ENCODE measurements around the gene SSU72. TPM values are rescaled to one million over a fixed set of nuclear protein-coding genes. Genes with fewer than 3 reads are reported as not detected.
"Not testable (repeated sequence)": the region's sequence is repeated elsewhere in the genome, so short reads cannot be mapped to it uniquely, and the experiment has no call there.

SSU72 gene
- total RNA-seq, 1 donor from 2014 or later = 118 TPM

DNA sequence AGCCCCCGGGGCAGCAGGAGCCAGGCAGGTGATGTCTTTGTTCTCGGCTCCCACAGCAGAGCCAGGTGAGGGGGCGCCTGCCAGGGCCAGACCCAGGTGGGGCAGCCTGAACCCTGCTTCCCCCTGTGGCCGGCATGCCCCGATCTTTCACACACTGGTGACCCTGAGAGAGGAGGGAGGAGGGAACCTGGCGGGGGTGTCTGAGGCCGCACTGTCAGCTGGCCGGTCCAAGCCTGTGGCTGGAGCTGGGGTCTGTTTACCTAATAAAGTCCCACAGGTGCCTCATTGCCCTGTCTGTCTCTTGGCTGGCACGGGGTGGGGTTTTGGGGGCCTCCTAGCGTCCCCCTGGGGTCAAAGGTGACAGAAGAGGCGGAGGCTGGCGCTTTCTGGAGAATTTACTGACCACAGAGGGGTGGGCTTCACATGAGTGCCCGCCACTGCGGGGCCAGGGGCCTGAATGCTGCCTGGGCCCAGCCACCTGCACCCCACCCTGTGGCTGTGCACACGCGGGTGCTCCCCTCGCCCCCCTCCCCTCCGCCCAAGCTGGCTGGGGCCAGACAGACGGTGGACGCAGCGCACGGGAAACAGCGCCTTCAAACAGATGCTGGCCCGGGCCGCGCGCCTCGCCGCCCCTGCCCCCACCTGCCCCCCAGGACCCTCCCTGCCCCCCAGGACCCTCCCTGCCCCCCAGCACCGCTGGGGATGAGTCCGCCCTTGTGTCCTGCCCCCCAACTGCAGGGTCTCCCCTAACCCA lies 40.1 kb downstream of the SSU72 start:
- TF ChIP-seq, protein P1, sequence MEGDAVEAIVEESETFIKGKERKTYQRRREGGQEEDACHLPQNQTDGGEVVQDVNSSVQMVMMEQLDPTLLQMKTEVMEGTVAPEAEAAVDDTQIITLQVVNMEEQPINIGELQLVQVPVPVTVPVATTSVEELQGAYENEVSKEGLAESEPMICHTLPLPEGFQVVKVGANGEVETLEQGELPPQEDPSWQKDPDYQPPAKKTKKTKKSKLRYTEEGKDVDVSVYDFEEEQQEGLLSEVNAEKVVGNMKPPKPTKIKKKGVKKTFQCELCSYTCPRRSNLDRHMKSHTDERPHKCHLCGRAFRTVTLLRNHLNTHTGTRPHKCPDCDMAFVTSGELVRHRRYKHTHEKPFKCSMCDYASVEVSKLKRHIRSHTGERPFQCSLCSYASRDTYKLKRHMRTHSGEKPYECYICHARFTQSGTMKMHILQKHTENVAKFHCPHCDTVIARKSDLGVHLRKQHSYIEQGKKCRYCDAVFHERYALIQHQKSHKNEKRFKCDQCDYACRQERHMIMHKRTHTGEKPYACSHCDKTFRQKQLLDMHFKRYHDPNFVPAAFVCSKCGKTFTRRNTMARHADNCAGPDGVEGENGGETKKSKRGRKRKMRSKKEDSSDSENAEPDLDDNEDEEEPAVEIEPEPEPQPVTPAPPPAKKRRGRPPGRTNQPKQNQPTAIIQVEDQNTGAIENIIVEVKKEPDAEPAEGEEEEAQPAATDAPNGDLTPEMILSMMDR (IDR thresholded peaks at IDR 0.05; ENCODE audit: unreplicated experiment) = no peak
- Mint-ChIP-seq H3K27ac (no peak overlapping the region), H3K9me3 (ENCODE audit: low read depth) (peaks cover 5% of the 10 kb centered on the region), H3K4me3 (ENCODE audit: low read depth) (no peak overlapping the region), H3K36me3 (ENCODE audit: insufficient read depth) (peaks cover 17% of the 10 kb centered on the region), H3K27me3 (no peaks in the 10 kb centered on the region), H3K4me1 (ENCODE audit: low read depth) (no peaks in the 10 kb centered on the region)
- no peak for DNase-seq (ENCODE audit: low spot score, unreplicated experiment)

GRCh38 chr1:1533894-1534291 lies 40.8 kb downstream of the SSU72 start:
- H3K4me3 Mint-ChIP-seq (ENCODE audit: low read depth); H3K27ac Mint-ChIP-seq; H3K27me3 Mint-ChIP-seq; DNase-seq (ENCODE audit: low spot score, unreplicated experiment); H3K4me1 Mint-ChIP-seq (ENCODE audit: low read depth); H3K9me3 Mint-ChIP-seq (ENCODE audit: low read depth): not testable (repeated sequence)
- peaks cover 19% of the 10 kb centered on the region for H3K36me3 Mint-ChIP-seq (ENCODE audit: insufficient read depth)

GRCh38 chr1:1533176-1533893 lies 41.3 kb downstream of the SSU72 start:
- not testable (repeated sequence) for H3K27ac Mint-ChIP-seq; H3K4me3 Mint-ChIP-seq (ENCODE audit: low read depth); DNase-seq (ENCODE audit: low spot score, unreplicated experiment); H3K27me3 Mint-ChIP-seq; H3K4me1 Mint-ChIP-seq (ENCODE audit: low read depth); H3K9me3 Mint-ChIP-seq (ENCODE audit: low read depth)
- peaks cover 19% of the 10 kb centered on the region for H3K36me3 Mint-ChIP-seq (ENCODE audit: insufficient read depth)

GRCh38 chr1:1531947-1532346 lies 42.7 kb downstream of the SSU72 start:
- TF ChIP-seq, protein P1 (IDR thresholded peaks at IDR 0.05; ENCODE audit: unreplicated experiment) = no peak
- Mint-ChIP-seq H3K9me3 (ENCODE audit: low read depth) (peaks cover 5% of the 10 kb centered on the region), H3K27me3 (no peaks in the 10 kb centered on the region), H3K36me3 (ENCODE audit: insufficient read depth) (peaks cover 19% of the 10 kb centered on the region), H3K4me1 (ENCODE audit: low read depth) (no peaks in the 10 kb centered on the region), H3K4me3 (ENCODE audit: low read depth) (no peak overlapping the region), H3K27ac (no peak overlapping the region)
- no peak for DNase-seq (ENCODE audit: low spot score, unreplicated experiment)

GRCh38 chr1:1529936-1530335 lies 44.7 kb downstream of the SSU72 start:
- Mint-ChIP-seq H3K27ac (no peak overlapping the region), H3K9me3 (ENCODE audit: low read depth) (peaks cover 5% of the 10 kb centered on the region), H3K27me3 (no peaks in the 10 kb centered on the region), H3K4me3 (ENCODE audit: low read depth) (no peak overlapping the region), H3K4me1 (ENCODE audit: low read depth) (no peaks in the 10 kb centered on the region), H3K36me3 (ENCODE audit: insufficient read depth) (peaks cover 19% of the 10 kb centered on the region)
- TF ChIP-seq, protein P1 (IDR thresholded peaks at IDR 0.05; ENCODE audit: unreplicated experiment) = no peak
- no peak for DNase-seq (ENCODE audit: low spot score, unreplicated experiment)

DNA sequence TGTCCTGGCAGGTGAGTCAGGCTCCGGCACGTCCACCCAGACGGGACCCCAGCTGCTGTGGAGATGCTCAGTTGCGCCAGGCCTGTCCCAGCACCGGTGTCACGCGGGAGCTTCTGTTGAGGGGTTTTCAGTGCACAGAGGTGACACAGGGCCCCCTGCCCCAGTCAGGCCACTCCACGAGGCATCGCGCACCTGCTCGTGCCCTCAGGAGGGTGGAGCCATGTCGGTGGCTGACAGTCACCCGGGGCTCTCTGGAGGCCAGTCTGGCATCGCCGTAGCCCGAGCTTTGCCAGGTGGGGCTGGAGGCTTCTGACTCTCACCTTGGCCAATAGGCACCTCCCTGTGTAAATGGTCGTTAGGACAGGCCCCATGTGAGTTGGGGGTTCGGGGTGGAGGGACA lies 45.3 kb downstream of the SSU72 start:
- no peak for DNase-seq (ENCODE audit: low spot score, unreplicated experiment)
- H3K27me3 Mint-ChIP-seq = no peaks in the 10 kb centered on the region
- TF ChIP-seq, protein P1 (IDR thresholded peaks at IDR 0.05; ENCODE audit: unreplicated experiment) = no peak
- no peak overlapping the region for H3K4me3 Mint-ChIP-seq (ENCODE audit: low read depth)
- no peaks in the 10 kb centered on the region for H3K4me1 Mint-ChIP-seq (ENCODE audit: low read depth)
- peaks cover 19% of the 10 kb centered on the region for H3K36me3 Mint-ChIP-seq (ENCODE audit: insufficient read depth)
- peaks cover 5% of the 10 kb centered on the region for H3K9me3 Mint-ChIP-seq (ENCODE audit: low read depth)
- no peak overlapping the region for H3K27ac Mint-ChIP-seq

Measured in progenitor cell of endocrine pancreas (in vitro differentiated cells).